D721Med (cell line): Measurements from ENCODE around the gene LRFN2.
A peak's percentile ranks its signal among the peaks of the same experiment; 100 is the strongest.

Experiments
- DNase-seq: peaks from one replicate; pipeline ENCODE4 v3.0.0; 2011; ENCODE audit warnings: low spot score; ENCODE audit not compliant: insufficient read length
- FAIRE-seq: peaks from 2 replicates; lab custom pipeline; 2011; peaks lifted over from hg19 to GRCh38; lab: Jason Lieb, UNC
- TF ChIP-seq, protein P1 (sequence below): IDR thresholded peaks from 2 replicates; pipeline ENCODE4 v1.5.1; 2012; ENCODE audit warnings: mild to moderate bottlenecking, control low read depth; ENCODE audit not compliant: insufficient read depth; ENCODE audit errors: missing control alignments

The LRFN2 gene

DNA sequence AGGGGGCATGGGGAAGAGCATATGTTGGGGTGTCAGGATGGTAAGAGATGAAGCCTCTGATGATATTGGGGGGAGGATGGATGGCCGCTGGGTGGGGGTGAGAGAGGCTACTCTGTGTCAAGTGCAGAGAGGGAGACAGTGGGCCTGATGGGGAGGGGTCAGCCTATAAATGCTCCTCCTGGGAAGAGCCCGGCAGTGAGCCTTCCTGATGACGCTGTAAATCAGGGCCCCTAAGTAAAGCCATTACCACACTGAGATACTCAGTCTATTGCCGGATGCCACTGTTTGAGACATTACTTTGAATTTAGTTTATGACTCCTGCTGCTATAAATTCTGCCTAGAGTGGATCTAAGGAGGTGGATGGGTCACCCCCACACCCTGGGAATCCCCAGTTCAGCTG is 28.1 kb downstream of the LRFN2 start:
- TF ChIP-seq, protein P1, sequence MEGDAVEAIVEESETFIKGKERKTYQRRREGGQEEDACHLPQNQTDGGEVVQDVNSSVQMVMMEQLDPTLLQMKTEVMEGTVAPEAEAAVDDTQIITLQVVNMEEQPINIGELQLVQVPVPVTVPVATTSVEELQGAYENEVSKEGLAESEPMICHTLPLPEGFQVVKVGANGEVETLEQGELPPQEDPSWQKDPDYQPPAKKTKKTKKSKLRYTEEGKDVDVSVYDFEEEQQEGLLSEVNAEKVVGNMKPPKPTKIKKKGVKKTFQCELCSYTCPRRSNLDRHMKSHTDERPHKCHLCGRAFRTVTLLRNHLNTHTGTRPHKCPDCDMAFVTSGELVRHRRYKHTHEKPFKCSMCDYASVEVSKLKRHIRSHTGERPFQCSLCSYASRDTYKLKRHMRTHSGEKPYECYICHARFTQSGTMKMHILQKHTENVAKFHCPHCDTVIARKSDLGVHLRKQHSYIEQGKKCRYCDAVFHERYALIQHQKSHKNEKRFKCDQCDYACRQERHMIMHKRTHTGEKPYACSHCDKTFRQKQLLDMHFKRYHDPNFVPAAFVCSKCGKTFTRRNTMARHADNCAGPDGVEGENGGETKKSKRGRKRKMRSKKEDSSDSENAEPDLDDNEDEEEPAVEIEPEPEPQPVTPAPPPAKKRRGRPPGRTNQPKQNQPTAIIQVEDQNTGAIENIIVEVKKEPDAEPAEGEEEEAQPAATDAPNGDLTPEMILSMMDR: no peak
- DNase-seq (no peak), FAIRE-seq (no peak)

DNA sequence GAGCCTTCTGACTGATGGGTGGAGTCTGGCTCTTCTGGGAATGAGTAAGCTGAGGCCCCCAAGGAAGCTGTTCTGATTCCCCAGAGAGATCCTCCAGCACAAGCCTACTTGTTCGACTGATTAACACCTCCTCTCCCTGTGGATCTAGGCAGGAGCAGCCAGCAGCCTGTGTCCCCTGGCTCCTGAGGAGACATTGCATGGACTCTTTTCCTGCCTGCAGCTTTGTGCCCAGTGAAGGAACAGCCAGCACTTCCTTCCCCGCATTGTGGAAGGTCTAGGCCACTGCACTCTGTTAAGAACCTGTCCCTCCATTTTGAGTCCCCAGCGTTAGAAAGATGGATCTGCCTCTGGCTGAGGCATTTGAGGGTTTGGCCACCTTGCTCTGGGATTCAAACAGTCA is 29.1 kb downstream of the LRFN2 start:
- DNase-seq (no peak), FAIRE-seq (no peak)
- TF ChIP-seq, protein P1: no peak

DNA sequence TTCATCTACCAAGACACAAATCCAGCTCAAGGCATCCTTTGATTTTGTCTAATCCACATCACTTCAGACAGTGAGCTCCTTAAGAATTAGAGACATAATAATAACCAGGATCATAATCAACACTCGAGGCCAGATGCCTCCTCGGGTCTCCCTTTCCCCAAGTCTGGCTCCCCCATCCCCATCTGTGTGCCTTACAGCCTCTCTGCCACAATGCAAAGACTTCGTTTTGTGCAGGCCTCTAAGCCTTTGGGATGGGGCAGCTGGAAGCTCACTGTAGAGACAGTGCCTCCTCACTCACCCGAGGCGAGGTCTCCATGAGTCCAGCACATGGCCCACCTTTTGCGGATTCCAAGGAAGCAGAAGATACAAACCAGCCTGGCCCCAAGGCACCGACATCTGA is 30.3 kb downstream of the LRFN2 start:
- DNase-seq (no peak), FAIRE-seq (peak; percentile 85)
- TF ChIP-seq, protein P1: no peak

DNA sequence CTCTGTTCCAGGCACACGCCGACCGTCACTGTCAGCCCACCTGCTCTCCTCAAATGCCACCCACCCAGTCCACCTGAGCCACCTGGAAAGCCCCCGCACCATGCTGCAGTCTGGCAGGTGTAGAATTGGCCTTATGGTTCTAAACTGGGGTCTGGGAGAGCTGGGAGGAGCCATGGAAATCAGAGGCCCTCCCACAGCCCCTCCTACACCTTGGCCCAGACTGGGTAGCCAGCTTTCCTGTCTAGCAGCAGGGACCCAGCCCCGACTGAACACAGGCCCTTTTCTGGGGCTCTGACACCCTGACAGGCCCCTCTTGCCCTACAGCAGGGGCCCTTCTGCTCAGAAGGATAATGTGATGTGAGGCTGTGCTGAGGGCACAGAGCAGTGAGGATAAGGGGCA is 31.1 kb downstream of the LRFN2 start:
- FAIRE-seq (no peak), DNase-seq (no peak)

DNA sequence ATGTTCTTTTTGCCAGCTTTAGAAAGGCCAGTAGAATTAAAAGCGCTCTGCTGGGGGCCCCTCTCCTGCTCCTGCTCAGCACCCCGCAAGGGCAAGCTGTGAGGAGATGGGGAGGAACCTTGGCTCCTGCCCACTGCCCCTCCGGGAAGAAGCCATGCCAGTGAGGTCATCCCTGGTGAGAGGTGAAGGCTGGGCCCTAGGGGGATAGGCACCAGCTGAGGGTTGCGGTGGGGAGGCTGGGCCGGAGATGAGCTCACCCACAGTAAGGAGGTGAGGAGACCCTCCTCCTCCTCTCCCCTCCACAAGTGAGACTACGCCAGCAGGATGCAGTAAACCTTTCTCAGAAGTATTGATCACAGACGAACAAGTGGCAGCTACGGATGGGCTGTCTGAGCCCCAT is 32.1 kb downstream of the LRFN2 start:
- TF ChIP-seq, protein P1: no peak
- FAIRE-seq (no peak), DNase-seq (no peak)

More for the DNA sequence above, 31.1 kb downstream of the LRFN2 start:
- TF ChIP-seq, protein P1: no peak

DNA sequence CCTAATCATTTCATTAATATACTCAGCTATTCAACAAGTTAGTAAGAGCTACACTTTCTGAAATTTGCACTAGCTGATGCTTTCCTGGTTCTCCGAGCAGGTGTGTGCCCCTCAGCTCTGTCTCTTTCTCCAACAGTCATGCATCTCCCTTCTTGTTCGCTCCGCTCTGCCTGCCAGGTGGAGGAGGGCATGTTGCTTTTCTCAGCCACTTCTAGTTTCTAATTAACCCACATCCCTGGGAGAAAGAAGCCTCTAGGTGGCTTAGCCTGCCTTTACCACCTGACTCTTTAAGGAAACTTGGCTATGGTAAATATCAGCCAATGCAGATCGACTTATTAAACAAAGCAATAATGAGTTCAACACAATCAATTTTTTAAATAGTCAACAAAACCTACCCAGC is 34.2 kb downstream of the LRFN2 start:
- no peak for FAIRE-seq
- no peak for DNase-seq
- TF ChIP-seq, protein P1: no peak

DNA sequence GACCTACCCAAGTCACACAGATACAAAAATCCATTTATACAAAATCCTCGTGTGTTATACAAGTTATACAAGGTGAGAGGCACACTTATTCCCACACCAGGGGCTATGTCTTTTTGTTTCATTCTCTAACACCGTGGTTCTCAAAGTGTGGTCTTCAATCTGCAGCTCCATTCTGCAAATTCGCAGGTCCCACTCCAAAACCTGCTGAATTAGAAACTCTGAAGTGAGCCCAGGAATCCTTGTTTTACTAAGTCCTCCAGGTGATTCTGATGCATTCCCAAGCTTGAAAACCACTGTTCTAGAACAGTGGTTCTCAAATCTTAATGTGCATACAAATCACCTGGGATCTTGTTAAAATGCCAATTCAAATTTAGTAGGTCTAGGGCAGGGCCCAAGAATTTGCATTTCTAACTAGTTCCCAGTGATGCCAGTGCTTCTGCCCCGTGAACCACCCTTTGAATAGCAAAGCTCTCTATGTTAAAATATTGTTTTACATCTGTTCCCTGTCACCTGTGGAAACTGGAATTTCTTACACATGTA is 35.1 kb downstream of the LRFN2 start:
- DNase-seq: no peak
- TF ChIP-seq, protein P1: no peak
- no peak for FAIRE-seq
